HepG2 (cell line): ENCODE data around the gene ACE. TPM values are rescaled to one million over a fixed set of nuclear protein-coding genes. Genes with fewer than 3 reads are reported as not detected.

Source experiments
- ATAC-seq: fragments of 200-7000 bp; cut with Tn5 transposase; 3 replicates; pipeline ENCODE4 v1.9.1; 2020; ENCODE audit warnings: mild to moderate bottlenecking, moderate library complexity
- BruUV-seq: library from RNA; stranded (reverse); fragments of 400-500 nt; replicated peaks from 2 replicates; lab custom pipeline; 2021; lab: Mats Ljungman, UMichigan
- CTCF ChIA-PET: fragments of 300-600 bp; formaldehyde crosslinking; extraction: SDS; loops from one replicate; lab custom pipeline; 2021; ENCODE audit warnings: low total read pairs, inconsistent platforms, low intra/inter-chr PET ratio; lab: Yijun Ruan, JAX
- POLR2A ChIA-PET: fragments of 350-600 bp; sonication (Branson Sonifier 250); formaldehyde crosslinking; loops from one replicate; lab custom pipeline; 2020; ENCODE audit warnings: antibody characterized with exemption, inconsistent platforms; lab: Yijun Ruan, JAX
- DNase-seq: peaks from one replicate; pipeline ENCODE4 v3.0.0-alpha.2; 2015; ENCODE audit warnings: low spot score
- FAIRE-seq: peaks from 3 replicates; lab custom pipeline; 2011; peaks lifted over from hg19 to GRCh38; lab: Jason Lieb, UNC
- H2AFZ ChIP-seq: one replicate; pipeline ENCODE4 v1.6.1; 2011; ENCODE audit warnings: low read length, inconsistent platforms
- H3K27ac ChIP-seq: fragments of 300-600 bp; 3 replicates; pipeline ENCODE4 v1.8.0; 2011; ENCODE audit warnings: mixed run types, mild to moderate bottlenecking, mixed read lengths, low read length, inconsistent platforms; ENCODE audit not compliant: insufficient read depth; ENCODE audit errors: extremely low read length
- H3K27me3 ChIP-seq, 2 experiments: fragments of 200-600 bp in 1 of 2; 2 replicates in 1 of 2; 3 replicates in 1 of 2; pipeline versions ENCODE4 v1.6.0 to v1.8.0; 2011; ENCODE audit warnings: low read length in 2 of 2, mild to moderate bottlenecking in 2 of 2, moderate library complexity in 2 of 2, inconsistent platforms in 1 of 2; ENCODE audit not compliant: insufficient read depth in 2 of 2, control insufficient read depth in 1 of 2
- H3K36me3 ChIP-seq, 2 experiments: fragments of 200-600 bp in 1 of 2; replicated peaks in 1 of 2; 2 replicates in 1 of 2; 3 replicates in 1 of 2; pipeline versions ENCODE4 v1.5.1 to v1.8.0; 2011; ENCODE audit warnings: low read length in 2 of 2, inconsistent platforms in 1 of 2; ENCODE audit not compliant: insufficient read depth in 2 of 2, control insufficient read depth in 1 of 2
- H3K4me1 ChIP-seq: 2 replicates; pipeline ENCODE4 v1.5.1; 2012; ENCODE audit warnings: low read length, inconsistent platforms; ENCODE audit not compliant: insufficient read depth
- H3K4me2 ChIP-seq: 2 replicates; pipeline ENCODE4 v1.6.0; 2011; ENCODE audit warnings: low read depth, low read length, inconsistent platforms
- H3K4me3 ChIP-seq, 3 experiments: fragments of 200-600 bp in 1 of 3; sonication (generic), shearing (Covaris generic) in 1 of 3; replicated peaks in 1 of 3; 2 replicates each; pipeline ENCODE4 v1.5.1; 2011 to 2016; ENCODE audit warnings: low read length in 3 of 3, inconsistent platforms in 2 of 3, low read depth in 2 of 3, mild to moderate bottlenecking in 2 of 3, control low read depth in 1 of 3, mixed read lengths in 1 of 3; ENCODE audit not compliant: insufficient read depth in 1 of 3
- H3K79me2 ChIP-seq: one replicate; pipeline ENCODE4 v1.6.1; 2011; ENCODE audit warnings: low read length, inconsistent platforms; ENCODE audit not compliant: insufficient read depth
- H3K9ac ChIP-seq: 2 replicates; pipeline ENCODE4 v1.6.0; 2011; ENCODE audit warnings: mild to moderate bottlenecking, low read depth, low read length, inconsistent platforms; ENCODE audit not compliant: insufficient read depth
- H3K9me3 ChIP-seq: 2 replicates; pipeline ENCODE4 v1.5.1; 2012; ENCODE audit warnings: mild to moderate bottlenecking, low read length
- H4K20me1 ChIP-seq: 2 replicates; pipeline ENCODE4 v1.6.0; 2011; ENCODE audit warnings: inconsistent platforms, mild to moderate bottlenecking, low read length, moderate library complexity; ENCODE audit not compliant: insufficient read depth
- ATM ChIP-seq: fragments of 450-650 bp; IDR thresholded peaks from 2 replicates; pipeline ENCODE4 v1.7.1; 2017; ENCODE audit warnings: mild to moderate bottlenecking, borderline replicate concordance
- GRHL1 ChIP-seq: sonication (generic); formaldehyde crosslinking; conservative IDR thresholded peaks from 2 replicates; pipeline ENCODE4 v1.8.0; 2022; ENCODE audit warnings: missing genetic modification reagents
- RAD51 ChIP-seq: fragments of 450-650 bp; IDR thresholded peaks from 2 replicates; pipeline ENCODE4 v1.6.1; 2016; ENCODE audit warnings: borderline replicate concordance
- ZBTB4 ChIP-seq: sonication (generic); formaldehyde crosslinking; IDR thresholded peaks from 2 replicates; pipeline ENCODE4 v1.4.0; 2020; ENCODE audit warnings: missing genetic modification reagents, mild to moderate bottlenecking, borderline replicate concordance
- ZC3H4 ChIP-seq: sonication (generic); formaldehyde crosslinking; IDR thresholded peaks from 2 replicates; pipeline ENCODE4 v1.4.0; 2020; ENCODE audit warnings: missing genetic modification reagents, borderline replicate concordance
- ZNF382 ChIP-seq: sonication (generic); formaldehyde crosslinking; IDR thresholded peaks from 2 replicates; pipeline ENCODE4 v1.5.0; 2020; ENCODE audit warnings: missing genetic modification reagents, mild to moderate bottlenecking, borderline replicate concordance
- WGBS: methylation state at CpG from one replicate; pipeline ENCODE4 v1.1.6; 2017; ENCODE audit warnings: low lambda C conversion rate; 5-methylcytosine and 5-hydroxymethylcytosine counted together
- in situ Hi-C: cut with HindIII; loops from 2 replicates; pipeline ENCODE4 v1.10.0; 2017; ENCODE audit warnings: low pct_unique_long_range_greater_than_20kb; ENCODE audit not compliant: extremely low pct_ligation_motif_present
- intact Hi-C: fragments of 100-400 bp; cut with micrococcal nuclease; formaldehyde crosslinking; loops from one replicate; pipeline ENCODE4 v1.10.0; 2022; ENCODE audit not compliant: unreplicated experiment
- polyA plus RNA-seq, 8 experiments: library from polyadenylated mRNA; depleted of rRNA in 3 of 8; stranded (reverse) in 7 of 8; unstranded in 1 of 8; fragments of >200 nt; fragmentation: Illumina TruSeq in 4 of 8; extraction: Trizol in 4 of 8; gene quantifications; 2 replicates each; pipeline versions ENCODE4 v1.2.1 to v1.2.3, GENCODE V29; 2011 to 2016; ENCODE audit warnings: low read depth in 4 of 8, missing spikeins in 1 of 8, mixed read lengths in 1 of 8; ENCODE audit not compliant: insufficient read depth in 1 of 8
- total RNA-seq, 5 experiments: library from RNA; depleted of rRNA; stranded (reverse); fragments of >200 nt; fragmentation: Illumina TruSeq; extraction: Trizol; gene quantifications; 2 replicates each; pipeline ENCODE4 v1.2.3, GENCODE V29; 2016; ENCODE audit warnings: low read depth in 1 of 5

The ACE gene
- total and polyA plus RNA-seq, 2 of the 13 experiments (the other 11 are each of a cell fraction or from before 2014, with no cell fraction given): 0.08 to 0.13 TPM

GRCh38 chr17:63463771-63464170 is 13.1 kb upstream of the ACE start (continued):
- TF ChIP-seq ZBTB4 (CRISPR knock-in tag) (no peak), ZNF382 (CRISPR knock-in tag) (no peak), ATM (no peak)

GRCh38 chr17:63464691-63465236 is 12.1 kb upstream of the ACE start:
- no peak for FAIRE-seq
- no peak for ATAC-seq
- Histone ChIP-seq H3K27ac (no peak overlapping the region), H3K27me3 (peaks cover 0 to 22% of the 10 kb centered on the region in 2 experiments; a peak in 4 of 5 replicates), H3K36me3 (no peaks in the 10 kb centered on the region), H3K9me3 (no peaks in the 10 kb centered on the region)
- BruUV-seq: no TSS peak
- POLR2A ChIA-PET: no interaction called here
- CTCF ChIA-PET: no interaction called here
- in situ Hi-C loops: no loop called here
- TF ChIP-seq GRHL1 (CRISPR knock-in tag): no peak
- no peak for TF ChIP-seq ZC3H4 (CRISPR knock-in tag)
- TF ChIP-seq RAD51: peak; percentile 86
- TF ChIP-seq, all 625 proteins: peak for 1
- Histone ChIP-seq H2AFZ (no peak overlapping the region), H3K4me1 (no peaks in the 10 kb centered on the region), H3K4me2 (no peak overlapping the region), H3K9ac (no peak overlapping the region), H3K79me2 (no peaks in the 10 kb centered on the region), H4K20me1 (no peaks in the 10 kb centered on the region), H3K4me3 (no peak overlapping the region)
- intact Hi-C loops: no loop called here
- WGBS: 23% methylated on average over 4 of the region's 4 CpGs
- no peak for DNase-seq
